HT-29 (cell line): Measurements from ENCODE around the gene SMIM13. TPM values are rescaled to one million over a fixed set of nuclear protein-coding genes. Genes with fewer than 3 reads are reported as not detected.

Experiments
- DNase-seq: peaks from one replicate; pipeline ENCODE4 v3.0.0-alpha.2; 2015; ENCODE audit warnings: low spot score
- total RNA-seq: library from RNA; depleted of rRNA; stranded (reverse); fragments of >200 nt; shearing (Covaris generic); gene quantifications from 2 replicates; pipeline ENCODE4 v1.2.3, GENCODE V29; 2014; rRNA removed

Gene SMIM13
- 4.4 and 6.7 TPM in 2 replicates for total RNA-seq

DNA sequence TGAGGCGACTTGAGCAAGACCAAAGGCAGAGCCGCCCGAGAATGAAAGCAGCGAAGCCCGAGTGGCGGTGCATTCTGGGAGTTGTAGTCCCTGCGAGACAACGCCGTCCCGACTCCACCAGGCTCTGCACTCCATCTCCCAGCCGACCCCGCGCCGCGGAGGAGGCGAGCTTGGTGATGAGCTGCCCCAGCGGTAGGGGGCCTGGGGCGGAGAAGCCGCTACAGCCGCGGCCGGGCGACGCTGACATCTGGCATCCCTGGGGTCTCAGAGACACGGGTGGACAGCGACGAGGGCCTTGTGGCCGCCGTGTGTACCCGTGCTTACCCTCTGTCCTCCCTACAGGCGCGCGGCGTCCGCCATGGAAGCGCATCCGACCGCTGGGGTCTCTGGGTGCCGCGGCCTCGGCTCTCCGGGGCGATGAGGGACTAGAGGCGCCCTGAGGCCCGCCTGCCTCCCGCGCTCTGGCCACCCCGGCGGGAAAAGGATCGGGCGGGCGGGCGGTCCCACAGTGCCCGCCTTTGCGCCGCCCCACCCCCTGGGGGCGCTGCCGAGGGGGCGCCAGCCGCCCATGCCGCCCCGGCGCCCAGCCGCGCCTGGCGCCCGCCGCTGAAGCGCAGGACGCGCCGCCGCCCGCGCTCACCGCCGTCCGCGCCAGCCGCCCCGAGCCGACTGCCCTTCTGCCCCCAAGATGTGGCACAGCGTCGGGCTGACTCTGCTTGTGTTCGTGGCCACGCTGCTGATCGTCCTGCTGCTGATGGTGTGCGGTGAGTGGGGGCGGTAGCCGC lies at the start of gene SMIM13:
Gene SMIM13, plus strand, starts transcription at position 209 of the 785 bp plus-strand sequence. Its CDS starts 480 bp downstream, at position 689.
- DNase-seq, result peak; percentile 98

DNA sequence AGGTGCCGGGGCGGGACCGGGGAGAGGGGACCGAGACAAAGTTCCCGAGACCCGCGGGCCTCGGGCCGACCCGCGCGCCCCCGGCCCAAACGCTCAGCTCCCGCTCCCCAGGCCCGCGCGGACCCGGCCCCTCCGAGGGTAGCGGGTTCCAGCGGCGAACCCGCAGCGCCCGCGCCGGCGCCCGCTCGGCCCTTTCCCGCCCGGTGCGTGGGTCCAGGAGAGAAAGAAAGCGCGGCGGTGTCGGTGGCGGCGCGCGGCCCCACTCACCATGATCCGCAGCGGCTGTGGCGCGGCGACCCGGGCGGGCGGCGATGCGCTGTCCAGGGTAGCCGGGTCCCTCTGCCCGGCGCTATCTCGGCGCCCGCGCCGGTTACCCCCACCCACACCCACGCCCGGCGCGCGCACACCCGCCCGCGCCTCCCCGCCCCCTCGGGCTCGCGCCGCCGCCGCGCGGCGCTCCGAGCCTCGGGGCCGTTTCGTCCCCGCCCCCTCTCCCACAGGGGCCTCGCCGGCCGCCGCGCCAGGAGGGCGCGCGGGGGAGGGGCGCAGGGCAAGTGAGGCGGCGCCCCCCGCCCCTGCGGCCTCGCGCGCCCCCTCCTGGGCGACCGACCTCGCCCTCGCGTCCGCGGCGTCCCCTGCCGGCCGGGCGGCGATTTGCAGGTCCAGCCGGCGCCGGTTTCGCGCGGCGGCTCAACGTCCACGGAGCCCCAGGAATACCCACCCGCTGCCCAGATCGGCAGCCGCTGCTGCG lies 49.5 kb upstream of the SMIM13 start, which contains the start of gene ELOVL2:
Gene ELOVL2, minus strand, starts transcription at position 345 of the 751 bp plus-strand sequence. Its CDS starts 75 bp downstream, at position 270.
- DNase-seq, result no peak

DNA sequence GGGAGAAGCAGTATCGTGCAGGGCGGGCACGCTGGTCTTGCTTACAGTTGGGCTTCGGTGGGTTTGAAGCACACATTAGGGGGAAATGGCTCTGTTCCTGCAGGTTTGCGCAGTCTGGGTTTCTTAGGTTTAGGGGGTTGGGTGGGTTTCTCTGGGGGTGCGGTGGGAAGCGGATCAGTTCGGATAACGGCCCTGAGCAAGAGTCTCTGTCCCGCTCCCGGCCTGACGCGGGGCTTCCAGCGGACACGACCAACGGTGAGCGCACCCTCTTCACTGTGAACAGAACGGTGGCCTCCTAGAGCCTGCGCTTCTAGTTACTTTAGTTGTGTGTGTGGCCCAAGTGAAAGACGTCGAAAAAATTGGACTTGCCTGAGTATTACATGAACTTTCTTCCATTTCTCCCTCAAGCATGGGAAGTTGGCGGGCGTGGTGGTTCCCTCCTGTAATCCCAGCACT lies 48.9 kb upstream of the SMIM13 start:
- DNase-seq, result no peak

DNA sequence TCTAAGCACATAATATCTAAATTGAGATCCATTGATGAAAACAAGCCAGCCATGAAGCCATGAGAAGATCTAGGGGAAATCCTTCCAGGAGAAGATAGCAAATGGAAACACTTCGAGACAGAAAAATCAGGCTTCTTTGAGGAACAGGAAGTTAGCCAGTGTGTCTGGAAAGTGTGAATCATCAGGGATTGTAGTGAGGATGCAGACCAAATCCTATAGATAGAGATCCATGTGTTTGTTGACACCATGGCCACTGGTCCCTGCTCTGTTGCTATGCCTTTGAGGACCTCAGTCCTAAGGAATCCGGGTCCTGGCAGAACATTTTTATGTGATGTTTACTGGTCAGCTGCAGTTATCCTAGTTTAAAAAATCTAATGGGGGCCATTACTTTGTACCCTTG lies 42.9 kb upstream of the SMIM13 start:
- no peak for DNase-seq

DNA sequence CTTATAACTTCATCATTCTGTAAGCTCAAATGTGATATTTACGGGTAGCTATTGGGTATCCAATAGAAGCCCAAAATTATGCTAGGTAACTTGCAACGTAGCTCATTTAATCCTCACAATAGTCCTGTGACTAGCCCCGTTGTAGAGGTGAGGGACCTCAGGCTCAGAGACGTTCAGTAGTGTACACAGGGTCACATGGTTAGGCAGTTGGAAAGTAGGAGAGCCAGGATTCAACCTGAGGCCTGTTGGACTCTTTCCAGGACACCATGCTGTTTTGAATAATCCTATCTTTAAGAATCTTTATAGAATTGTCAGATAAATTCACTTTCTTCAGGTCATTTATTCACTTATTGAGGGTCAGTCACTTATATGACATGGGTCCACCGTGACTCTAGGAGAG lies 40.3 kb upstream of the SMIM13 start:
- no peak for DNase-seq

DNA sequence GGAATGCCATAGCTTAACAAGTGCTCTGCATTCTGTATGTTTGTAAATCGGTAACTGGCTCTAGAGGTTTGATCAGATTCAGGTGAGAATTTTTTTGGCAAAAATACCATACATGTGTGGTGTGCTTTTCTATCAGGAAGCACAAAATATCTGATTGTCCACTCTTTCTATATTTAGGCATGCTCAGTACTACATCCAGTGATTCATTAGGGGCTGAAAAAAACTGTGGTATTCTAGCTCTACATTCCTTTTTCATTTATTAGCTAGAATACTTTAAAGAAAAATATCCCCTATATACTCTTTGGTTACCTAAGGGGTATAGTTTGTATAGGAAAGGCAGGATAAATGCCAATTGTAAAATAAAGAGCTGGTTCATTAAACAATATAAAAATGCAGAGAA lies 38.9 kb upstream of the SMIM13 start:
- no peak for DNase-seq

DNA sequence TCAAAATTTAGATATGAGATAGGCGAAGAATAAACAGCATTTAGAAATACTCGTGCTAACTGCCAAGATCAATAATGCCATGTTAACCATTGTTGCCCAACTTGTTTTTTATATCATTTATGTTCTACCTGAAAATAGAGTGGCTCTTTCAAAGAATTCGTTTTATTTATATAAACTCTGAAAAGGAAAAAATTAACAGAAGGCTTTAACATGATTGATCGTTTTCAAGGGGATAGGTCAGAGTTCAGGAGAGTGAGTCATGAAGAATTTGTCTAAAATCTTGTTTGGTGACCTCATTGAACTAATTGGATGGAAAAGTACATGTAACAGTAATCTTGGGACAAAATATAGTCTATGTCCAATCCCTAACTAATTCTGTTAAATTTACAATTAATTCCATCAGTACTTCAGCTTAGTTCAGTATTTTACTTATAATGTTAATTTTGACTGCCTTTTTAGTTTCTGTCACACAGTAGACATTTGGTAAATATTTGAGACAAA lies 38.5 kb upstream of the SMIM13 start:
- DNase-seq, result no peak

DNA sequence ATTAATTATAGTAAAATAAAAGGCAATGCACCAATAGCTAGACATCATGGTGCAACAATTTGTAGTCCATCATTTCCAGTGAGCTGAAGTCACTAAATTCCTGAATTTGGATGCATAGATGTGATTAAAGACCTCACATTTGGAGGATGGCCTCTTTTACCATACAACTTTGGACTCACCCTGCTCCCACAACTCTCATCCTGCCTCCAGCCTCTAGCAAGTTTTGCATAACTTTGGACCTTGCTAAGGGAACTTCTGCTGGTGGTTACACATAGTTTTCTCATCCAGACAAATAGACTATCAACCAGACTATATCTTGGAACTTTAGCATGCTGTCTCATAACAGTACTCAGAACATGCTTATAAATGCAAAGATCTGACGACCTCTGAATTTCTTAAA lies 36.8 kb upstream of the SMIM13 start:
- DNase-seq, result no peak

DNA sequence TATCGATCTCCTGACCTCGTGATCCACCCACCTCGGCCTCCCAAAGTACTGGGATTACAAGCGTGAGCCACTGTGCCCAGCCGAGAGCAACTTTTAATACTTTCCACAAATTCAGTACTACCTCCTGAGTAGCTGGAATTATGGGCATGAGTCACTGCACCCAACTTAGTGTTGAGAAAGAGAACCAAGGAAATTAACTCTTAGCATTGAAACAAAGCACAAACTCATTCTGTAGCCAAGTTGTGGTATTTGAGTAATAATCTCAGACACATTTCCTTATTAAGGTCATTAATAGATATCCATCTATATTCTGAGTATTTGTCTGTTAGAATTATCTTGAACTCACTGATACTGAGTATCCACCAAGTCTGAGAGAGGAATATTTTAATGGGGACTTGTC lies 35.2 kb upstream of the SMIM13 start:
- no peak for DNase-seq

DNA sequence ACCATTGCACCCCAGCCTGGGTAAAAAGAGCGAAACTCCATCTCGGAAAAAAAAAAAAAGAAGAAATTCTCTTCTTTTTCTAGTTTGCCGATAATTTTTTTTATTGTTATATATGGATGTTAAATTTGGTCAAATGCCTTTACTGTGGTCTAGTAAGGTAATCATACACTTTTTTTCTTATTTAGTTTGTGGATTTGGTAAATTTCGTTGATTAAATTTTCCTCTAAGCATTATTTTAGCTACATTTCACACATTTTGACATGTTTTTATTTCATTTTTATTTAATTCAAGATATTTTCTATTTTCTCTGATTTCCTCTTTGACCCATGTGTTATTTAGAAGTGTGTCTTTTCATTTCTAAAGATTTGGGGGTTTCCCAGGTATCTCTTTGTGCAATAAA lies 31.6 kb upstream of the SMIM13 start:
- no peak for DNase-seq

DNA sequence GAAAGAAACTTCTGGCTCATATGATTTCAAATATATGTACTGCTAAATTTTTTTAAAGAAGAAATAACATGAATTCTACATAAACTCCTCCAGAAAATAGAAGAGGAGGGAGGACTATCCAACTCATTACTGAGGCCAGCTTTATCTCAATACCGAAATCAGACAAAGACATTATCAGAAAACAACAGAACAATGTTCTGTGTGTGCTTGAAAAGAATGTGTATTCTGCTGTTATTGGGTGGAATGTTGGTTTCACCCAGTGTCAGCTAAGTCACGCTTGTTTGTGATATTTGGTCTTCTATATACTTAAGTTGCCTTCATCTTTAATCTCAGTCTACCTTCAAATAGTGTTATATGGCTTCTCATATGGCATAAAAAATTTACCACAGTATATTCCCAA lies 30.9 kb upstream of the SMIM13 start:
- DNase-seq, result no peak

DNA sequence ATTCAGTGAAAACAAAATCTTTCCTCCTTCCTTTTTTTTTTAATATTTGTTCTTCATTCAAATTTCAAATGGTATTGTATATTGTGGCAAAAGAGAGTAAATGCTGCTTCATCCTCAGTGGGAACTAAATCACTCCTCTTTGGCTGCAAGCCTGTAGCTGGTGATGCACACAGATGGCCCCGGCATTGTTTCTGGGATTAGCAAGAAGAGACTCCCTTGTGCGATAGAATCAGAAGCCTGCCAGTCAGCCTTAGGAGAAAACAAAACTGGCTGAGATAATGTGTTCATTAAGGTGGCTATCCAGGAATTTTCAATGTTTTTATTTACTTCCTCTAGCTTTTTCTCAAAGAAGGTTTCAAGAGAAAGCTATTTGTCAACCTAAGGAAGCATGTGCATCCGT lies 28.8 kb upstream of the SMIM13 start:
- no peak for DNase-seq

DNA sequence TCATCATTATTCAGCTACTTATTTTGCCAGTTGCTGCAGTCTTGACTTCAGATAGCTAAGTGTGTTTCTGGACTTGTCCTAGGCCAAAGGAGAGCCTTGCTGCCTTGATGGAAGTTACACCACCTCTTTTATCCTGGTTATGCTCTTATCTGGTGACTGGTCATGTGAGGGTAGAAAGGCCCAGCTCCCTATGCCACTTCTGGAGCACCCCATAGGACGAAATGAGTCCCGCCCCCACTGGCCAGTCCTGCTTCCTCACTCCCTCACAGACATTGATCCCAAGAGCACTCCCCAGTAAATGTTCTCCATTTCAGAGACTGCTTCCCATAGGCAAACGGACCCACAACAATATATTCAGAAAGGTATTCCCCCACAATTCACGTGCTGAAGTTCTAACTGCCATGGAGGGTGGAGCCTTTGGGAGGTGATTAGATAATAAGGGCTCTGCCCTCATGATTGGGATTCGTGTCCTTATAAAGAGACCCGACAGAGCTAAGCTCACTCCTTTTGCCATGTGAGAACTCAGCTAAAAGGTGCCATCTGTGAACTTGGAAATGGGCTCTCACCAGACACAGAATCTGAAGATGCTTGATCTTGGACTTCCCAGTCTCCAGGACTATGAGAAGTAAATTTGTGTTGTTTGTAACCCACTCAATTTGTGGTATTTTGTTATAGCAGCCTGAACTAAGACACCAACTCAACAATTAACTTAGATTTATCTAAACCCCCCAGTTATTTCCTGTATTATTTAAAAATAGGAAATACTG lies 28.0 kb upstream of the SMIM13 start:
- no peak for DNase-seq

DNA sequence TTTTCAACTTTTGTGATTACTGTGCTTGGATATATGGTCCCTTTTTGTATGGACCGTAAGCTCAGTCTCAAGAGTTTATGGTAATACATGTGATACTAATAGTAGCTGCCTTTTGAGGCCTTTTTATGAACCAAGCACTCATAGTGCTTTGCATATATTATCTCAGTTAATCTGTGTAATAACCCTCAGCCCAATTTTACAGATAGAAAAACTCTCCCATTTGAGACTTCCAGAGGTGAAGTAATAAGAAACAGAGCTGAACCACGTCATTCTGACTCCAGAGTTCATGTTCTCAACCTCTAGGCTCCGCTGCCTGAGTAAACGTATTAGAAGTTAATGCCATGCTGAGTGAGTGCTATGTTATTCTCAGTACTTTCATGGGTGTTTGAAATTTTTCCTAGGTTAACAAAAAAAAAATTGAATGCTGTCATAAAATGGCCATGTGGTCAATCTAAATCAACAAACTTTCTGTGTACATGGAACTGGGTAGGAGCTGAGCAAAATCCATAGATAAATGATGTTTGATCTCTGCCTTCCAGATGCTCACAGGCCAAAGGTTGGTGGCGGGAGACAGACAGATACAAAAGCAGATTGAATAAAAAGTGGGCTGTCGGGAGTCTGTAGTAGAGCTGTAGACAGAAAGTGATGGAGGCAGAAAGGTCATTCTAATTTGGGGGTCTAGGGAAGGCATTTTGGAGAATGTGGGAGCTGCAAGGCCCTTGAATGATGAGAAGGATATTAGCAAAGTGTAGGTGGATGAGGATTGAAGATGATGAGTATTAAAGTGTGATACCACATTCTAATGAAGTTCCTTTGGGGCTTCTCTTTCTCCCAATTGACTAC lies 26.9 kb upstream of the SMIM13 start:
- DNase-seq, result no peak

DNA sequence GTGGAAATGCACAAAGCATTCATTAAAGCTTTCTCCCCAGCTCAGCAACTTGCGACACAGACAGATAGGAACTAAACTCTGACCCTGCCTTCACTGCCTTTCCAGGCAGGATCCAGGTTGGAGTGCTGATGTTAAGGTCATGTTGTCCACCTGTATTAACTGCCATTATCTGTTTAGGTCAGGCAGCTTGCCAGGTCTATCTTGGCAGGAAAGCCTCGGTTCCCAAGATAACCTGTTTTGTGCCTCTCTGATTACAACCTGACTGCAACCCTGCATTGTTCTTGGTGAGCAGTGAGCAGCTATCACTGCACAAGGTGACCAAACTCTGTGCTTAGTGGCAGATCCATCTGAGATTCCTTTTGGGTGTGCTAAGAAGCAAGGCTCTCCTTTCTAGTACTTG lies 26.3 kb upstream of the SMIM13 start:
- DNase-seq, result no peak

DNA sequence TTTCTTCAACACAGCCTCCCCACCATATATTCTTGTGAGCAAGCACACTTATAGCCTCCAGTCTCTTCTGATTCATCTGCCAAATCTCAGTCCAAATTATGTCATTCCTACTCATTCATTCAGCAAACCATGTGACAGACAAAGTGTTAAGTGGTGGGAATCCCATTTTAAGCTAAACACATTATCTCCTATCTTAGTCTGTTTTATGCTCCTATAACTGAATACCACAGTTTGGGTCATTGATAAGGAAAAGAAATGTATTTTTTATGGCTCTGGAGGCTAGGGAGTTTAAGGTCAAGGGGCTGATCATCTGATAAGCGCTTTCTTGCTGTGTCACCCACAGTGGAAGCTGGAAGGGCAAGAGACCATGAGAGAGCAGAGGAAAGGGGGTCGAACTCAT lies 23.9 kb upstream of the SMIM13 start:
- no peak for DNase-seq

DNA sequence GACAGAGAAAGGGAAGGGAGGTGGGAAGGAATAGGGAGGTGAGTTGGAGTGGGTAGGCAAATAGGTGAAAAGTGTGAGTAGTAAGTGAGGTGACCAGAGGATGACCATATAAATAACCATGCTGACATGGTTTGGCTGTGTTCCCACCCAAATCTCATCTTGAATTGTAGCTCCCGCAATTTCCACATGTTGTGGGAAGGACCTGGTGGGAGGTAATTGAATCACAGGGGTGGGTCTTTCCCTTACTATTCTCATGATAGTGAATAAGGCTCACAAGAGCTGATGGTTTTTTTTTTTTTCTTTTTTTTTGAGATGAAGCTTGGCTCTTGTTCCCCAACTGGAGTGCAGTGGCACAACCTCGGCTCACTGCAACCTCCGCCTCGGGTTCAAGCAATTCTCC lies 21.5 kb upstream of the SMIM13 start:
- no peak for DNase-seq

DNA sequence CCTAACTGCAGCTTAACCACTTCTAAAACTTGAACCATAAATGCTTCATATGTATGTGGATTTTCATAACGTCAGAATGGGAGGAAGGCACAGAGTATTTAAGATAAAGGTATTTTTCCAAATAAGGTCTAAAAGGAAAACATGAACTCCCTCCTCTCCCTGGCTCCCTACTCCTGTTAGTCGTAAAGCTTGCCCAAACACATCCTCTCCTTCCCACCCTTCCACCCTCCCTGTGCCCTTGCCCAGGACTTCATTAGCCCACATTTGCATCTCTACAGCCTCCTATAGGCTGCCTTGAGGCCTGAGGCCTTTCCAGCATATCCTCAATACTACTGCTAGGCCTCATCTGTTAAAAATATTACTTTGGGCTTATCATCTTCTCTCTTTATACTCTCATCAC lies 17.1 kb upstream of the SMIM13 start:
- DNase-seq, result no peak

DNA sequence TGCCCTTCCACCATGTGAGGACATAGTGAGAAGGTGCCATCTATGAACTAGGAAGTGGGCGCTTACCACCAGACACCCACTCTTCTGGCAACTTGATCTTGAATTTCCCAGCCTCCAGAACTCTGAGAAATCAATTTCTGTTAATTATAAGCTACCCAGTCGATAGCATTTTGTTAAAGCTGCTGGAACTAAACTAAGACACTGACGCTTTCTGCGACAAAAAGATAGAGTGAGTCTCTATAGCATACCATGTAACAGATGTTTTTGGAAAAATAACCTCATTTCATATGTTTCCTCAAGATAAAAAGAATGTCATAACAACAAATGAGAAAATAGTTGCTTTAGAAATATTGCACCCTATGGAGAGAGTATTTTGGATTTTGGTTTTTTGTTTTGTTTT lies 15.4 kb upstream of the SMIM13 start:
- DNase-seq, result no peak

DNA sequence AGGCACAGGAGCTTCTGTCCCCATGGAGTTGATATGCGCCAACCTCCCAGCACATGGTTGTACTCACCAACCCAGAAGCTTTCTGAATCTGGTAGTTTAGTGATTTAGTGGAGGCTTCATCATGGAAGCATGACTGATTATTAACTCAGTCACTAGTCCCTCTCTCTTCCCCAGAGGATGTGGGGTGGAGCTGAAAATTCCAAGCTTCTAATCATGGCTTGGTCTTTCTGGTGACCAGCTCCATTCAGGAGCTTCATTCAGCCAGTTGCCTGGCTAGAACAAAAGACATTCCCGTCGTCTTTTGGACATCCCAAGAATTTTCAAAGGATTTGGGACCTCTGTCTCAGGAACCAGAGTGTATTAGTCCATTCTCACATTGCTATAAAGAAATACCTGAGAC lies 13.3 kb upstream of the SMIM13 start:
- no peak for DNase-seq

DNA sequence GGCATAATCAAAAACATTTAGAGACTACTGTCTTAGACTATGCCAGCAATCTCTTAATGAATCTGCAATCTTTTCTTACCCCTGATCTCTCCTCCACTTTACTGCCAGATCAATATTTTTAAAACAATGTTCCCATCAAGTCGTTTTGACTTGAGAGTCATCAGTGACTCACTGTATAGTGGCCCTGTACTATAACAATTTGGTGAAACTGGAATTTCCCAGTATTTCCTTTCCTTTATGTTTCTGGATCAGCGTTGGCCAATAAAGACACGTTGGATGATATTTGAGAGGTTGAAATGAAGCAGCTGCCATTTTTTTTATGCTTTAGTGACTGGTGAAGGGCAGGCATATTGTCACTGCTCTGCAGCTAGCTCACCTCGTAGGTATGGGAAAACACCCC lies 10.1 kb upstream of the SMIM13 start:
- no peak for DNase-seq
